ENCODE data around the gene PLIN1. TPM values are rescaled to one million over a fixed set of nuclear protein-coding genes. Genes with fewer than 3 reads are reported as not detected.
"Not testable (repeated sequence)": the region's sequence is repeated elsewhere in the genome, so short reads cannot be mapped to it uniquely, and the experiment has no call there.

The PLIN1 gene
- total RNA-seq, 4 donors from 2014 or later, result 465 to 1,383 (median 891) TPM

DNA sequence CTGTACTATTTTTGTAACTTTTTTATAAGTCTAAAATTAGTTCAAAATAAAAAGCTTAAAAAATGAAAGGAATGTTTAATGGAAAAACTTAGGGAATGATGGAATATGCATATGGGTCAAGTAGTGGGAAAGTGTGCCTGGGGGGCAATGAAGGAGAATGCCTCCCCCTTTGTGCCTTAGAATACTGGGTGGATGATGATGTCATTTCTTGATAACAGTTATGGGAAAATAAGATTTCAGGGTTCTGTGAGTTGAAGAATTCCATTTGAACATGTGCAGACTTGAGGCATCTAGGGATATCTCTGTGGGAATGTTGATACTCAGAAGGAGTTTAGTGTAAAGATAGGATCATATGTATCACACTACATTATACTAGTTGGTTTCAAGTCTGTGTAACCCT, 25.2 kb upstream of the PLIN1 start:
- DNase-seq (ENCODE audit: low spot score) (no peak), ATAC-seq (ENCODE audit: low FRiP score) (no peak)
- TF ChIP-seq, protein P1, sequence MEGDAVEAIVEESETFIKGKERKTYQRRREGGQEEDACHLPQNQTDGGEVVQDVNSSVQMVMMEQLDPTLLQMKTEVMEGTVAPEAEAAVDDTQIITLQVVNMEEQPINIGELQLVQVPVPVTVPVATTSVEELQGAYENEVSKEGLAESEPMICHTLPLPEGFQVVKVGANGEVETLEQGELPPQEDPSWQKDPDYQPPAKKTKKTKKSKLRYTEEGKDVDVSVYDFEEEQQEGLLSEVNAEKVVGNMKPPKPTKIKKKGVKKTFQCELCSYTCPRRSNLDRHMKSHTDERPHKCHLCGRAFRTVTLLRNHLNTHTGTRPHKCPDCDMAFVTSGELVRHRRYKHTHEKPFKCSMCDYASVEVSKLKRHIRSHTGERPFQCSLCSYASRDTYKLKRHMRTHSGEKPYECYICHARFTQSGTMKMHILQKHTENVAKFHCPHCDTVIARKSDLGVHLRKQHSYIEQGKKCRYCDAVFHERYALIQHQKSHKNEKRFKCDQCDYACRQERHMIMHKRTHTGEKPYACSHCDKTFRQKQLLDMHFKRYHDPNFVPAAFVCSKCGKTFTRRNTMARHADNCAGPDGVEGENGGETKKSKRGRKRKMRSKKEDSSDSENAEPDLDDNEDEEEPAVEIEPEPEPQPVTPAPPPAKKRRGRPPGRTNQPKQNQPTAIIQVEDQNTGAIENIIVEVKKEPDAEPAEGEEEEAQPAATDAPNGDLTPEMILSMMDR (IDR thresholded peaks at IDR 0.05), result no peak

DNA sequence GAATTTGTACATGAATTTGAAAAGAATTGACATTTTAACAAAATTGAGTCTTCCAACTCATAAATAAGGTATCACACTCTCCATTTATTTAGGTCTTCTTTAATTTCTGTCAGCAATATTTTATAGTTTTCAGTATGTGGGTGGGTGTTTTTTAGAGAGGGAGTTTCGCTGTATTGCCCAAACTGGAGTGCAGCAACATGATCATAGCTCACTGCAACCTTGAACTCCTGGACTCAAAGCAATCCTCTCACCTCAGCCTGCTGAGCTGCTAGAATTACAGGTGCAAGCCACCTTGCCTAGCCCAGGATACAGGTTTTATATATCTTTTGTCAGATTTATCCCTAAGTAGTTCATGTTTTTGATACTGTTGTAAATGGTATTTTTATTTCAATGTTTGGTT, 16.0 kb upstream of the PLIN1 start:
- DNase-seq (ENCODE audit: low spot score) (no peak), ATAC-seq (ENCODE audit: low FRiP score) (no peak)
- TF ChIP-seq, protein P1 (IDR thresholded peaks at IDR 0.05), result no peak

DNA sequence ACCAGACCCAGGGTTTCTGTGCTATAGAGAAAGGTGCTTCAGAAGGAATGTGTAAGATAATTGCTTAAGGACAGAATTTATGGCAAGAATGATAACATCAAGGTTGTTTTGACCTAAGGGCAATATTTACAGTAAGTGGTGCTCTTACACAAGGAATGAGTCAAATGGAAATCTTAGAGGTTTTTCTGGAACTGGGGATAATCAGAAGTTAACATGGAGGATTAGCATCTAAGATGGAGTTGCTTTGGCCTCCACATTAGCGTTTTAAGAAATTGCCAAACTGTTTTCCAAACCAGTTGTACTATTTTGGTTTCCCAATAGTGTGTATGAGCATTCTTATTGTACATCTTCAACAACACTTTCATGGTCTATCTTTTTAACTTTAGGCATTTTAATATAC, 14.5 kb upstream of the PLIN1 start:
- ATAC-seq (ENCODE audit: low FRiP score), result no peak
- TF ChIP-seq, protein P1 (IDR thresholded peaks at IDR 0.05), result no peak
- no peak for DNase-seq (ENCODE audit: low spot score)

DNA sequence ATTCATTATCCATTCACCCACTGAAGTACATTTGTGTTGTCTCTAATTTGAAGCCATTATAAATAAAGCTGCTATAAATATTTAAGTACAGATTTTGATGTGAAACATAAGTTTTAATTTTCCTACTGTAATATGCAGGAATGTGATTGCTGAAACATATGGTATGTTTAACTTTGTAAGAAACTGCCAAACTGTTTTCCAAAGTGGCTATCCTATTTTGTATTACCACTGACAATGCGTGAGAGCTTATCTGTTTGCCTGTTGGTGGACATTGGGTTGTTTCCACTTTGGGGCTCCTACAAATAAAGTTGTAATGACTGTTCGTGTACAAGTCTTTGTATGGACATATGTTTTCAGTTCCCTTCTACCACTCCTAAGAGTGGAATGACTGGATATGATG, 13.9 kb upstream of the PLIN1 start:
- no peak for DNase-seq (ENCODE audit: low spot score)

DNA sequence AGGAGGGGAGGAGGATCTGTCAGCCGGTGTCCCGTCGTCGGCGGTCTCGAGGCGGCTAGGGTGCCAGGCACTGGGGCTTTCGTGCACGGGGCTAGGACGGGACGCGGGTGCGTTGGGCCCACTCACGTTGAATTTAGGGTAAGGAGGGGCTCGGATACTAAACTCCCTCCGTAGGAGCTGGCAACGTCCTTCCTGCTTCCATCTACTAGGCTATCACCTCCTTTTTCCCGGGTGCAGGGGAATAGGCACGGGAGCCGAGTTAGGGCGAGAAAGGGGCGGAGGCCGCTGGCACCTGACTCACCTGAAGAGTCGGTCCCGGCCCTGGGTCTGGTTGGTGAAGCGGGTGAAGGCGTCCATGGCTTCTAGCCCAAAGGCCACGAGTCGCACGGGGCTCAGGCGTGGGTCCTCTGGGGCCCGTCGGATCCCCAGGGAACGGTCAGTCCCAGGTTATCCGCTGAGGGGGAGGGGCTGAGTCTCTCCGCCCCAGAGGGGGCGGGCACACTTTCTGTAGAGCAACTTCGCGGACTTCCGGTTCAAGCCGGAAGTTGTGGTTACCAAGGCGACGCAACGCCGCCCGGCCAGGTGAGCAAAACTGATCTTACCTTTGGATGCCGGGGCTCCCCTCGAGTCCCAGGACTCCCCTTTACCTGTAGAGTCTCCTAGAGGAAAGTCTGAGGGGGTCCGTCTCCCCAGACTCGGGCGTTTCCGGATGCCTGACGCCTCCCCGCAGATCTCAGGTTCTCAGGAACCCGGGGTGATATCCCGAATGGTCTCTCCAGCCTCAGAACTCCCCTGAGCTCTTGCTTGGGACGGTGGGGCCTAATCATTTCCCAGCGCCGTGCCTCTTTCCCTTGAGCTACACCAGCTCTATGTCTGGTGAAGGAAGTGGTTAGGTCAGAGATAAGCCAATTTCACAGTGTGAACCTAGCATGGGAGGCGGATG, 11.4 kb upstream of the PLIN1 start, which contains the start of the genes PEX11A and WDR93:
PEX11A (minus strand) TSS at position 479 of the 943 bp plus-strand sequence; CDS start at position 357, 122 bp downstream.
WDR93 (plus strand) TSS at position 536 of the 943 bp plus-strand sequence. CDS start 10,936 bp downstream, outside the sequence.
- TF ChIP-seq, protein P1 (IDR thresholded peaks at IDR 0.05), result no peak
- peak; percentile 94 for ATAC-seq (ENCODE audit: low FRiP score)

More for the DNA sequence above, 13.9 kb upstream of the PLIN1 start:
- TF ChIP-seq, protein P1 (IDR thresholded peaks at IDR 0.05), result no peak
- ATAC-seq (ENCODE audit: low FRiP score), result no peak

DNA sequence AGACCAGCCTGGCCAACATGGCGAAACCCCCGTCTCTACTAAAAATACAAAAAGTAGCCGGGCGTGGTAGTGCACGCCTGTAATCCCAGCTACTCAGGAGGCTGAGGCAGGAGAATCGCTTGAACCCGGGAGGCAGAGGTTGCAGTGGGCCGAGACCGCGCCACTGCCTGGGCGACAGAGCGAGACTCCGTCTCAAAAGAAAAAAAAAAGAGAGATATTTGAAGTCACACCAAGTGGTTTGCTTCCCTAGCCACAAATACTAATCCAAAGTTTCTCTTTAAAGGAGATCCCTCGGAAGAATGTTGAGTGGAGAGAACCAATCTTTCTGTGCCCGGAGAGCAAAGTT, 10.7 kb upstream of the PLIN1 start:
- ATAC-seq (ENCODE audit: low FRiP score); DNase-seq (ENCODE audit: low spot score): not testable (repeated sequence)

More for the DNA sequence above, 11.4 kb upstream of the PLIN1 start, which contains the start of the genes PEX11A and WDR93:
- DNase-seq (ENCODE audit: low spot score), result peak; percentile 50

DNA sequence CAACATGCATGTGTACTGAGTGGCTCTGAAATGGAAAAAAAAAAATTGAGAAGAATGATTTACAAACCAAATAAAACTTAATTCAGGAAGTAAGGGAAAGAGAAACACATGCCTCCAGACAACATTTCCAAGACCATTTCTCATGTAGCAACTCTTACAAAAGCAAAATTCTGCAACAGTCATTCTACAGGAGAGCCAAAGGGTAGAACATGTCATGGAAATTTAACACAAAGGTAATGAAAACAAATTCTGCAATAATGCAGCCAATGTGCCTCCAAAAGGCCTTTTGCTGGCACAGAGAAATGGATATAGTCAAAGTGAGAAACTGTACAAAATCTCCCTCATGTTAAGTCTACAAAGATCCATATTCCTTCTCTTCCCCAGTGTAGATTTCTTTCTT, 7.4 kb upstream of the PLIN1 start:
- DNase-seq (ENCODE audit: low spot score), result no peak
- TF ChIP-seq, protein P1 (IDR thresholded peaks at IDR 0.05), result no peak
- ATAC-seq (ENCODE audit: low FRiP score), result no peak

All from omental fat pad (tissue), 4 donors.